Activated gamma-delta T cell (primary cell): Measurements from ENCODE around the gene MTOR.

Experiments used
- DNase-seq: peaks from one replicate; lab custom pipeline; 2025; lab: John Stamatoyannopoulos, UW

MTOR gene

GRCh38 chr1:11216074-11216473 is 46.3 kb downstream of the MTOR start:
- no peak for DNase-seq

GRCh38 chr1:11215381-11216005 is 46.9 kb downstream of the MTOR start:
- no peak for DNase-seq

- no peak for DNase-seq
Observed at GRCh38 chr1:11214698-11215380, 47.5 kb downstream of the MTOR start.

GRCh38 chr1:11211925-11212587 is 50.3 kb downstream of the MTOR start:
- no peak for DNase-seq

- DNase-seq: no peak
Observed at GRCh38 chr1:11211461-11211860, 50.9 kb downstream of the MTOR start.

- no peak for DNase-seq
Observed at GRCh38 chr1:11207898-11208611, 54.3 kb downstream of the MTOR start.

GRCh38 chr1:11204396-11205190 is 57.8 kb downstream of the MTOR start:
- DNase-seq: no peak

- DNase-seq: no peak
Observed at GRCh38 chr1:11198851-11199594, 63.3 kb downstream of the MTOR start.

GRCh38 chr1:11198257-11198656 is 64.1 kb downstream of the MTOR start:
- DNase-seq: no peak

GRCh38 chr1:11197359-11197758 is 65.0 kb downstream of the MTOR start:
- DNase-seq: no peak

- DNase-seq: no peak
Observed at GRCh38 chr1:11196945-11197344, 65.4 kb downstream of the MTOR start.

GRCh38 chr1:11194407-11195176 is 67.8 kb downstream of the MTOR start:
- no peak for DNase-seq

GRCh38 chr1:11193376-11193775 is 69.0 kb downstream of the MTOR start:
- no peak for DNase-seq

GRCh38 chr1:11188858-11189451 is 73.4 kb downstream of the MTOR start, which contains the start of gene ANGPTL7:
Gene ANGPTL7, plus strand, starts transcription at chr1:11189355. Its CDS starts 225 bp downstream, at chr1:11189580.
- no peak for DNase-seq

- DNase-seq: no peak
Observed at GRCh38 chr1:11188381-11188780, 74.0 kb downstream of the MTOR start.

GRCh38 chr1:11187931-11188330 is 74.4 kb downstream of the MTOR start:
- no peak for DNase-seq

- no peak for DNase-seq
Observed at GRCh38 chr1:11187494-11187893, 74.9 kb downstream of the MTOR start.

GRCh38 chr1:11187000-11187399 is 75.4 kb downstream of the MTOR start:
- DNase-seq: no peak

- DNase-seq: no peak
Observed at GRCh38 chr1:11184973-11185372, 77.4 kb downstream of the MTOR start.

- DNase-seq: no peak
Observed at GRCh38 chr1:11182884-11183283, 79.5 kb downstream of the MTOR start.
